Lower leg skin (tissue), 4 donors: ENCODE measurements around the gene GSDMA. TPM values are rescaled to one million over a fixed set of nuclear protein-coding genes. Genes with fewer than 3 reads are reported as not detected.

Experiments used
- DNase-seq, 2 donors: peaks; one replicate each; pipeline ENCODE4 v3.0.0-alpha.2; 2019; ENCODE audit warnings: low spot score in 2 of 2
- H3K4me3 ChIP-seq: fragments of 200-600 bp; sonication (generic); 2 replicates; pipeline ENCODE4 v1.5.1; 2017; ENCODE audit warnings: mild to moderate bottlenecking, low read depth; ENCODE audit not compliant: poor library complexity, severe bottlenecking
- POLR2A ChIP-seq, 2 donors: fragments of 450-650 bp; IDR thresholded peaks; one replicate each; pipeline ENCODE4 v1.6.1; 2016 to 2017; ENCODE audit warnings: antibody characterized with exemption in 2 of 2, mild to moderate bottlenecking in 1 of 2, moderate library complexity in 1 of 2
- WGBS, 2 donors: methylation state at CpG; one replicate each; pipeline ENCODE4 v1.1.5; 2018; 5-methylcytosine and 5-hydroxymethylcytosine counted together
- intact Hi-C: fragments of 100-400 bp; cut with DNase I; formaldehyde crosslinking; loops from one replicate; pipeline ENCODE4 v1.15.0; 2023; ENCODE audit warnings: low total_unique reads
- total RNA-seq, 4 donors: library from RNA; depleted of rRNA; stranded (reverse); fragments of >200 nt; gene quantifications; one replicate each; pipeline ENCODE4 v1.1.0, GENCODE V29; 2016
- TF ChIP-seq, protein P1 (sequence below), 3 donors: fragments of 450-650 bp; IDR thresholded peaks; one replicate each; pipeline ENCODE4 v1.5.1; 2016; ENCODE audit warnings: antibody characterized with exemption in 3 of 3, mild to moderate bottlenecking in 3 of 3, moderate library complexity in 2 of 3

The GSDMA gene
- total RNA-seq, 4 donors from 2014 or later, result 146 to 271 (median 163) TPM

DNA sequence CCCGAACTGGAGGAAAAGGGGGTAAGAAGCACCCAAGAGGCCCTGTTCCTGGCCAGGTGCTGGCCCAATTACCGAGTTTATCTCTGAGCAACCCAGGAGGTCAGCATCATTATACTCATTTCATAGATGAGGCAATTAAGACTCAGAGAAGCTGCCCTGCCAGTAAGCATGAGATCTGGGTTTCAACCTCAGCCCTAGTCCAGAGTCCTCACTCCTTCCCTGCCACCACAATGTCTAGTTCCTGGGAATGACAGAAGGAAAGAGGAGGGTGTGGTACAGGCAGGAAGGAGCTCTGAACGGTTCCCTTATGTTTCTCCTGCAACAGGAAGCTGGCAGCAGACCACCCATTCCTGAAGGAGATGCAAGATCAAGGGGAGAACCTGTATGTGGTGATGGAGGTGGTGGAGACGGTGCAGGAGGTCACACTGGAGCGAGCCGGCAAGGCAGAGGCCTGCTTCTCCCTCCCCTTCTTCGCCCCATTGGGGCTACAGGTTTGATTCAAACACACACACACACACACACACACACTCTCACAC is 7.4 kb downstream of the GSDMA start:
- no peak for DNase-seq
- TF ChIP-seq, protein P1, sequence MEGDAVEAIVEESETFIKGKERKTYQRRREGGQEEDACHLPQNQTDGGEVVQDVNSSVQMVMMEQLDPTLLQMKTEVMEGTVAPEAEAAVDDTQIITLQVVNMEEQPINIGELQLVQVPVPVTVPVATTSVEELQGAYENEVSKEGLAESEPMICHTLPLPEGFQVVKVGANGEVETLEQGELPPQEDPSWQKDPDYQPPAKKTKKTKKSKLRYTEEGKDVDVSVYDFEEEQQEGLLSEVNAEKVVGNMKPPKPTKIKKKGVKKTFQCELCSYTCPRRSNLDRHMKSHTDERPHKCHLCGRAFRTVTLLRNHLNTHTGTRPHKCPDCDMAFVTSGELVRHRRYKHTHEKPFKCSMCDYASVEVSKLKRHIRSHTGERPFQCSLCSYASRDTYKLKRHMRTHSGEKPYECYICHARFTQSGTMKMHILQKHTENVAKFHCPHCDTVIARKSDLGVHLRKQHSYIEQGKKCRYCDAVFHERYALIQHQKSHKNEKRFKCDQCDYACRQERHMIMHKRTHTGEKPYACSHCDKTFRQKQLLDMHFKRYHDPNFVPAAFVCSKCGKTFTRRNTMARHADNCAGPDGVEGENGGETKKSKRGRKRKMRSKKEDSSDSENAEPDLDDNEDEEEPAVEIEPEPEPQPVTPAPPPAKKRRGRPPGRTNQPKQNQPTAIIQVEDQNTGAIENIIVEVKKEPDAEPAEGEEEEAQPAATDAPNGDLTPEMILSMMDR (IDR thresholded peaks at IDR 0.05), result no peak
- no peak for TF ChIP-seq POLR2A (IDR thresholded peaks at IDR 0.05)
- 68 to 69% methylated on average over 7 of the region's 7 CpGs for WGBS, 2 donors
- intact Hi-C loops, result no loop called here
- no peak overlapping the region for H3K4me3 ChIP-seq

DNA sequence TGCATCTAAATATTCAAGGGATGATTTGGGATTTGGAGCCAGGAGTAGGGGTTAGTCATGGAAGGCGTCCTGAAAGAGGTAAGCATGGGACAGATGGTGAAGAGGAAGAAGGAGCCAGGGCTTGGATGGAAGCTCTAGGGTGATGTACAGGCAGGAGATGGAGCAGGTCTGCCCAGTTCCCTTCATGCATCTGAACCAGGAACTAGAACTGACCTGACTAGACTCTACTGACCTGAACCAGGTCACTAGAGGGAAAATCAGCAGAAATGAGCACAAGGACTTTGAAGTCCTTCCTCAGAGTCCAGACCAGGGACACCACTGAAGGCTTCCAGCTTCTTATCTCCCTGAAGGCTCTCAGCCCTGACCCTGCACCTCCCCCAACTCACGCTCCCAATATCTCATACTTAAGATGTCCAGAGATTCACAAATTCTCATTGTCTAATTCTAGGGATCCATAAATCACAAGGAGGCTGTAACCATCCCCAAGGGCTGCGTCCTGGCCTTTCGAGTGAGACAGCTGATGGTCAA is 8.3 kb downstream of the GSDMA start:
- DNase-seq, result no peak
- TF ChIP-seq POLR2A (IDR thresholded peaks at IDR 0.05), result no peak
- TF ChIP-seq, protein P1 (IDR thresholded peaks at IDR 0.05), result no peak
- intact Hi-C loops, result no loop called here
- H3K4me3 ChIP-seq, result no peak overlapping the region
- WGBS, 2 donors, result 88 to 94% methylated on average over 4 of the region's 4 CpGs

DNA sequence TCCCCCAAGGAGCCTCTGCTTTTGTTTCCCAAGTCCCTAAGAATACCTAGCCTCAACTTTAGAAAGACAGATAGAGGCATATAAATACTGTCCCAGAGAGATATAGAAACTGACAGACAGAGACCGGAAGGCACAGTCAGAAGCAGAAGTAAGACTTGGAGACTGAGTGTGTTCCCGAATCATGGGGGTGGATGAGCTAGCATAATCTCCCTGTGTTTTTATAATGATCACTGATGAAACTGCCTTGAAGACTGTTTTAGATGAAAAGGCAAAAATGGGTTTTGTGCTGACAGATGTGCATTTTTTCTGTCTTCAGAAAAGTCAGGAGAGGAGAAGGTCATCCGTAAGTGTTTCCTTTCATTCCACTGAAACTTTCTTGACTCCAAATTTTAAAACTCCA is 9.5 kb downstream of the GSDMA start:
- intact Hi-C loops, result no loop called here
- H3K4me3 ChIP-seq, result no peak overlapping the region
- no peak for DNase-seq
- TF ChIP-seq, protein P1 (IDR thresholded peaks at IDR 0.05), result no peak
- no peak for TF ChIP-seq POLR2A (IDR thresholded peaks at IDR 0.05)
- 33 to 46% methylated on average over 3 of the region's 3 CpGs for WGBS, 2 donors

DNA sequence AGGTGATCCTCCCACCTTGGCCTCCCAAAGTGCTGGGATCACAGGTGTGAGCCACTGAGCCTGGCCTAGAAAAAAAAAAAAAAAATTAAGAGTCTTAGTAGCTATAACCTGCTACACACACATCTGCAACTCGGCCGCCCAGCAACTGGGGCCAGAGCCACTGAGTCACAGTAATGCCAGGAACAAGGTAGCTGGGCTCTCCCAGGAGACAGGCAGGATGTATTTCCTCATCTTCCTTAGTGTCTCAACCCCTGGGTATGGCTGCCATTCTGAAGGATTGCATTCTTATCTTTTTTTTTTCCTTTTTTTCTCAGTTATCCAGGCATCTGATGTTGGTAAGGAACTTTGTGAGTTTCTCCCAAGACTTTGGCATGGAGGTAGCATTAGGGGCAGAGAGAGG is 10.7 kb downstream of the GSDMA start:
- WGBS, 2 donors, result 89 to 91% methylated on average over 2 of the region's 2 CpGs
- no peak overlapping the region for H3K4me3 ChIP-seq
- DNase-seq, result no peak
- intact Hi-C loops, result no loop called here
- no peak for TF ChIP-seq POLR2A (IDR thresholded peaks at IDR 0.05)
- TF ChIP-seq, protein P1 (IDR thresholded peaks at IDR 0.05), result no peak

DNA sequence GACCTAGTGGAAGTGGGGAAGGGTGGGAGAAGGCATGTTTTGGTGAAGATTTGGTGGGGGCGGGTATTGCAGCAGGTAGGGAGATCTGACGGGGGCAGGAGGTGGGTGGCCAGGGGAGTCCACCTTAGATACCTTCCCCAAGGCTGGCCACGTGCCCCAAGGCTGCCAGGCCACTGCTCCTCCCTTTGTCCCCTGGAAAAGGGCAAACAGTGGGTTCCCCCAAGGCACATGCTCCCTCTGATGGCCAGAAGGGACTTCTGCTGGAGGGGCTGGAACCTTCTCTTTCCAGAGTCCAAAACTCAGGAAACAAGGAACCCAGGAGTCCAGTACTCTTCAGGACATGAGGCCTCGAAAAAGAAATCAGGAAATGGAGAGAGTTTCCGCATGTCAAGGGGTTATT is 11.6 kb downstream of the GSDMA start:
- intact Hi-C loops, result no loop called here
- TF ChIP-seq, protein P1 (IDR thresholded peaks at IDR 0.05), result no peak
- no peak for TF ChIP-seq POLR2A (IDR thresholded peaks at IDR 0.05)
- no peak for DNase-seq

DNA sequence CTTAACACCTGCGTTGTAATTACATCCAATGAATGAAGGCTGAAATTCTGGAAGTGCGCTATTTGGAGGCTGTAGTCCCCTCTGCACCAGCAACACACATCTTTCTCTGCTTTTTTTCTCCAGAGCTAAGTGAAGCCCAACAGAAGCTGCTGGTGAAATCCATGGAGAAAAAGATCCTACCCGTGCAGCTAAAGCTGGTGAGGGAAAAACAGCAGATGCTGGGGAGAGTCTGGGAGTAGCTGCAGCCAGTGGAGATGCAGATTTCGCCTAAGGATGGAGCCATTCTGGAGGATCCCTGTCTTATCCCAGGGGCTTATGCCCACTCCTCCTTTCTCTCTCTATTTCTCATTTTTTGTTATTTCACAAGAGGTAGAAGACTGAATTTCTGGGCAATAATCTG is 13.0 kb downstream of the GSDMA start:
- no peak for DNase-seq
- WGBS, 2 donors, result 71 to 77% methylated on average over 4 of the region's 4 CpGs
- no peak for TF ChIP-seq POLR2A (IDR thresholded peaks at IDR 0.05)
- TF ChIP-seq, protein P1 (IDR thresholded peaks at IDR 0.05), result no peak
- intact Hi-C loops, result no loop called here
- no peak overlapping the region for H3K4me3 ChIP-seq

More for the DNA sequence above, 11.6 kb downstream of the GSDMA start:
- H3K4me3 ChIP-seq, result no peak overlapping the region
- 75 to 76% methylated on average over 5 of the region's 5 CpGs for WGBS, 2 donors
